Fibroblast of villous mesenchyme (primary cell): ENCODE data around the gene NHLH1. TPM values are rescaled to one million over a fixed set of nuclear protein-coding genes. Genes with fewer than 3 reads are reported as not detected.
A peak's percentile ranks its signal among the peaks of the same experiment; 100 is the strongest.
"Not testable (repeated sequence)": the region's sequence is repeated elsewhere in the genome, so short reads cannot be mapped to it uniquely, and the experiment has no call there.

Source experiments
- DNase-seq: peaks from one replicate; pipeline ENCODE4 v3.0.0-alpha.2; 2010; ENCODE audit warnings: low read depth
- H3K4me3 ChIP-seq: 2 replicates; pipeline ENCODE4 v1.5.1; 2011; ENCODE audit warnings: low read depth, mild to moderate bottlenecking, low read length
- total RNA-seq: library from RNA; depleted of rRNA; stranded (reverse); fragments of >200 nt; gene quantifications from 2 replicates; pipeline ENCODE4 v1.2.3, GENCODE V29; 2012
- TF ChIP-seq, protein P1 (sequence below): IDR thresholded peaks from 2 replicates; pipeline ENCODE4 v1.5.1; 2012; ENCODE audit warnings: low read depth, mild to moderate bottlenecking, low read length; ENCODE audit not compliant: insufficient read depth

The NHLH1 gene
- total RNA-seq, 1 donor, result not detected

GRCh38 chr1:160374306-160375110 lies 7.6 kb downstream of the NHLH1 start:
- H3K4me3 ChIP-seq, result no peak overlapping the region
- DNase-seq, result no peak
- TF ChIP-seq, protein P1, sequence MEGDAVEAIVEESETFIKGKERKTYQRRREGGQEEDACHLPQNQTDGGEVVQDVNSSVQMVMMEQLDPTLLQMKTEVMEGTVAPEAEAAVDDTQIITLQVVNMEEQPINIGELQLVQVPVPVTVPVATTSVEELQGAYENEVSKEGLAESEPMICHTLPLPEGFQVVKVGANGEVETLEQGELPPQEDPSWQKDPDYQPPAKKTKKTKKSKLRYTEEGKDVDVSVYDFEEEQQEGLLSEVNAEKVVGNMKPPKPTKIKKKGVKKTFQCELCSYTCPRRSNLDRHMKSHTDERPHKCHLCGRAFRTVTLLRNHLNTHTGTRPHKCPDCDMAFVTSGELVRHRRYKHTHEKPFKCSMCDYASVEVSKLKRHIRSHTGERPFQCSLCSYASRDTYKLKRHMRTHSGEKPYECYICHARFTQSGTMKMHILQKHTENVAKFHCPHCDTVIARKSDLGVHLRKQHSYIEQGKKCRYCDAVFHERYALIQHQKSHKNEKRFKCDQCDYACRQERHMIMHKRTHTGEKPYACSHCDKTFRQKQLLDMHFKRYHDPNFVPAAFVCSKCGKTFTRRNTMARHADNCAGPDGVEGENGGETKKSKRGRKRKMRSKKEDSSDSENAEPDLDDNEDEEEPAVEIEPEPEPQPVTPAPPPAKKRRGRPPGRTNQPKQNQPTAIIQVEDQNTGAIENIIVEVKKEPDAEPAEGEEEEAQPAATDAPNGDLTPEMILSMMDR, result no peak

- DNase-seq, result peak; percentile 37
- H3K4me3 ChIP-seq, result no peak overlapping the region
- TF ChIP-seq, protein P1, result no peak
These were observed 9.1 kb downstream of the NHLH1 start for GRCh38 chr1:160375788-160376524.

DNA sequence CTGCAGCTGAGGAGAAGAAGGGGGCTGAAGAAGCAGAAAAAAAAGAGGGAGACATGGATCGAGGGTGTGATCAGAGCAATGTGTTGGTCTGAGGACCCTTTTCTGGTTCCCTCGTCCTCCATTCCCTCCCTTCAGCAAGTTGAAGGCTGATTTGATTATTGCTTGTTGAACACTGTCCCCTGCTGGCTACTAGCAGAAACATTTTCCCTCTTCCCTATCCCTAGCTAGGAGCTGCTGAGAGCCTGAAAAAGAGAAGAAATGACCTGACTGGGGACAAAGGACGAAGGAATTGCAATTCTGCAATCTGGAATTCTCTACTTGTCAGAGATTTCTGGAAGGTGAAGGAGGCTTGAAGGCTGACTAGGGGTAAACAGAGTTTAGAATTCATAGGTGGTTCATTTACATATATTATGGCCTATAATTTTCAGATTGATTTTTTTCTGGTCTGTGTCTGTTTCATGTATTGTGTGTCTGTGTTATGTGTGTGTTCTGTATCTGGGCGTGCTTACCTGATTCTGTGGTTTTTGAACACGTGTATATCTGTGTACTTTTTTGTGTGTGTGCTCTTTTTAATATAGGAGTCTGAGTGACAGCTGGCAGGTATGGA lies 9.8 kb downstream of the NHLH1 start:
- peak; percentile 76 for DNase-seq
- TF ChIP-seq, protein P1, result peak; percentile 98
- H3K4me3 ChIP-seq, result no peak overlapping the region

DNA sequence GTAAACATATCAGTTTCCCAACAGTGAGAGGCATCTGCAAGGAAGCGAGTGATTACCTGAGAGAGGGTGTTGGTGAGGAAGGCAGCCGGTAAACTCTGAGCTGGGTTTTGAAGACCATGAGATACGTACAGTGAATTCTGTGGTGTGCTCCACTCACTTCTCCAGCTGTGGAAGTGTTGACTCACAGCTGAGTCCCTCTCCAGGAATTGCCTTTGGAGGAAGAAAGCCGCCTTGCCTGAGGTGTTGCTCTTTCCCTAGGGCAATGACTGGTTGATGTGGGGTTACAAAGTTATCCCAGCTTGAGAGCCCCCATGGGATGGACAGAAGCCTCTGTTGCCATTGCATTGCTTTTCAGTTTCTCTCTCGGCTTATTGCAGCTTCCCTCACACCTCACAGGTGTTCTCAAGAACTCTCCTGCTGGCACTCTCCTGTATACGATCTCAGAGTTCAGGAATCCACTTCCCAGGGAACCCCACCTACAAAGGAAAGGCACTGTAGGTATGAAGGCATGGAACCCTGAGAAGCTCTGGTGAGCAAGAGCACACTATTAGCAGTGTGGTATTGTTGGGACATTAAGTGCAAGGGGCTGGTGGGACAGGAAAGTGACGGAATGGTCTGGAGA lies 10.8 kb downstream of the NHLH1 start:
- TF ChIP-seq, protein P1, result no peak
- H3K4me3 ChIP-seq, result no peak overlapping the region
- DNase-seq, result no peak

- DNase-seq, H3K4me3 ChIP-seq: not testable (repeated sequence)
These were observed 17.9 kb downstream of the NHLH1 start for GRCh38 chr1:160384812-160385211.

GRCh38 chr1:160388406-160388805 lies 21.5 kb downstream of the NHLH1 start:
- DNase-seq, H3K4me3 ChIP-seq: not testable (repeated sequence)

- no peak overlapping the region for H3K4me3 ChIP-seq
- TF ChIP-seq, protein P1, result no peak
- DNase-seq, result no peak
These were observed 27.8 kb downstream of the NHLH1 start for GRCh38 chr1:160394673-160395072.
